Testis (tissue), 2 donors: ENCODE data around the gene ZNF148.

ENCODE experiments used
- CTCF ChIP-seq, 3 experiments: fragments of 450-650 bp in 2 of 3; fragments of 200-600 bp in 1 of 3; sonication (generic) in 1 of 3; IDR thresholded peaks; one replicate each; pipeline ENCODE4 v1.5.1; 2016 to 2019; ENCODE audit warnings: antibody characterized with exemption in 3 of 3, mild to moderate bottlenecking in 2 of 3, moderate library complexity in 1 of 3
- POLR2A ChIP-seq: fragments of 450-650 bp; IDR thresholded peaks from one replicate; pipeline ENCODE4 v1.6.1; 2017; ENCODE audit warnings: antibody characterized with exemption, mild to moderate bottlenecking, moderate library complexity

- TF ChIP-seq POLR2A, result no peak
- no peak for TF ChIP-seq CTCF (IDR thresholded peaks at IDR 0.05)
Measured at GRCh38 chr3:125349055-125349454, 26.1 kb downstream of the ZNF148 start.
